Posterior vena cava (tissue), 2 donors: ENCODE data around the gene SGCD. TPM values are rescaled to one million over a fixed set of nuclear protein-coding genes. Genes with fewer than 3 reads are reported as not detected.

Experiments
- DNase-seq: peaks from one replicate; pipeline ENCODE4 v3.0.0-alpha.2; 2020; ENCODE audit warnings: low spot score
- intact Hi-C, 2 donors: fragments of 100-400 bp; cut with DNase I; formaldehyde crosslinking; loops; one replicate each; pipeline versions ENCODE4 v1.14.1 to v1.14.2; 2022 to 2023
- total RNA-seq, 2 donors: library from RNA; stranded (reverse); fragmentation: NEBNext Ultra II Directional; extraction: Animal tissue kit (Norgen Biotek cat#: 25700); gene quantifications; one replicate each; pipeline ENCODE4 v1.2.1, GENCODE V29; 2021
- donor health status: DM: yes; HTN: yes; CAD: no.
- donor health status: DM: yes; HTN: yes; CAD: no.

The SGCD gene
- total RNA-seq, 2 donors from 2014 or later = 31.2 to 56.3 TPM

DNA sequence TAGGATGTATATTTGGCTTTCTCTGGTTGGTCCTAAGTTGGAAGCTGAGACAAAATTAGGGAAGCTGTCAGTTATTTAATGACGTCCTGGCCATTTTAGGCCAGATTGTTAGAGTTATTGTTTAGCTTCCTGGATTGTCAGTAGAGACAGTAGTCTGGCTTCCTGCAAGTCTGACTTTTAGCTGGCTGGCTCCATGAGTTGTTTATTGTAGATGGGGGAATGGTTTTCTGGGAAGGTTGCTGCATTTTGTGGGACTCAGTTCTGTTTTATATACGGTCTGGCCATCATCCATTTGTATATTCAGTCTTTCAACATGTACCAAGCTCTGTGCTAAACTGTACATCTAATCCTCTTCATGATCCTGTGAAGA is 68.3 kb downstream of the SGCD start:
- DNase-seq = no peak
- intact Hi-C loops = no loop called here

GRCh38 chr5:156396063-156396829 is 69.3 kb downstream of the SGCD start:
- intact Hi-C loops = no loop called here
- no peak for DNase-seq

GRCh38 chr5:156396830-156397081 is 69.8 kb downstream of the SGCD start:
- intact Hi-C loops = no loop called here
- DNase-seq = no peak

DNA sequence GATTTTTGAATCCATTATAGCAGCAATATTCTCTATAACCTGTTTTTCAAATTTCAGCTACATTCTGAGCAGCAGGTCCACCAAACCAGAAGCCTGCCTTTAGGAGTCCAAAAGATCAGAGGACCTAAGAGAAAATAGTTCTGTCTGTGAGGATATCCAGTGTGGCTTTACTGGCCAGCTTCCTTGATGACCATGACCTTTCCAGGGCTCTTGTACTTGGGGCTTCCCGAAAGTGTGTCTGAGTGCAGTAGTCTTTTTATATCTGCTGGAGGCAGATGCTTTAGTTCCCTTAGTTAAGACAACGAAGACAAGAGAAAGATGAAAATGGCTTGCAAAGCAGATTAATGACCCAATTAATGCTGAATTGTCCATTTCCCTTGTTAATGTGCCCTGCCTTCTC is 72.4 kb downstream of the SGCD start:
- intact Hi-C loops = no loop called here

GRCh38 chr5:156400231-156400986 is 73.4 kb downstream of the SGCD start:
- intact Hi-C loops = no loop called here
- no peak for DNase-seq

More for the DNA sequence above, 72.4 kb downstream of the SGCD start:
- DNase-seq = no peak

DNA sequence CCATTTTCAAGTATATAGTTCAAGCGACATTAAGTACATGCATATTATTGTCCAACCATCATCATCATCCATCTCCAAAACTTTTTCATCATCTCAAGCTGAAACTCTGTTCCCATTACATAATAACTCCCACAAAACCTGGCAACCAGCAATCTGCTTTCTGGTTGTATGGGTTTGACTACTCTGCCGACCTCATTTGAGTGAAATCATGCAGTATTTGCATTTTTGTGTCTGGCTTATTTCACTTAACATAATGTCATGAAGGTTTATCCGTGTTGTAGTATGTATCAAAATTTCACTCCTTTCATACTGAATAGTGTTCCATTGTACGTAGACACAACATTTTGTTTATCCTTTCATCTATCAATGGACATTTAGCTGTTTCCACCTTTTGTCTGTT is 74.8 kb downstream of the SGCD start:
- intact Hi-C loops = no loop called here
- no peak for DNase-seq

DNA sequence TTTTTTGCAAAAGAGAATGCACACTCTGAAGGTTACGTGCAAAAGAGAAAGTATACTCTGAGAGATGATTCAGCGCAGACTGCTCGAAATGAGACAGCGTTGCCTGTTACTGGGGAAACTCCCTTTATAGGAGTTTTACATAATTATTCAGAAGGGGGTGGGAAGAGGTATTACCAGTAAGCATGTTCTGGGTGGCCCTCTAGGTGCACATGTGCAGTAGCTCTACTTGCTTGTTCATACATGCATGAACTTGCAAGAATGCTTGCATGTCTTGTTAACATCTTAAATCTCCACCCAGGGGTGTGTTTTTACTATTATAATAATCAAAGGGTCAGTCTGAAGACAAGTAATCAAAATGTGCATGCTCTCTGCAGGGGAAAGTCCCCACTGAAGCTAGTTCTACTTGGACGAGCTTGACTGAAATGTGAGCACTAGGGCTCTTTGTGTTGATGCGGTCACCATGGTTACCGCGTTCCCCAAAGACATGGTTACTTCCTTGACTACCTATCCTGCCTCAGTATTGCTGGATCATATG is 75.5 kb downstream of the SGCD start:
- intact Hi-C loops = no loop called here
- no peak for DNase-seq

DNA sequence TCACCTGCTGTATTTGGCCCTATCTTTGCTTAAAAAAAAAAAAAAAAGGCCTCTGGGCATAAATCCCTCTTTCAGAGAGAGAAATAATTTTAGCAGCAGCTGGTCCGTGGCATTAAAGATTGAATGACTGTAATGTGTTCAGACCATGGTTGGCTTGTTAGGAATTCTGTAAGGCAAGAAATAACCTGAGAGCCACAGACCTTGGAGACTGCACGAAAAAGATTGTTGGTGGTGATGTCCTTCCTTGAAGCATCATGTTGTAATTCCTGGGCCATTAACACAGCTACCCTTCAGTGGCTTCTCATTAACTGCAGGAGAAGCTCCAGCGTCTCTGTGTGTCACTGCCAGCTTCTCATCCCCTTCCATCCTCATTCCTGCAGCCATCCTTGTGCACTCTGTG is 79.0 kb downstream of the SGCD start:
- intact Hi-C loops = no loop called here
- no peak for DNase-seq

GRCh38 chr5:156407251-156407650 is 80.3 kb downstream of the SGCD start:
- DNase-seq = no peak
- intact Hi-C loops = no loop called here

DNA sequence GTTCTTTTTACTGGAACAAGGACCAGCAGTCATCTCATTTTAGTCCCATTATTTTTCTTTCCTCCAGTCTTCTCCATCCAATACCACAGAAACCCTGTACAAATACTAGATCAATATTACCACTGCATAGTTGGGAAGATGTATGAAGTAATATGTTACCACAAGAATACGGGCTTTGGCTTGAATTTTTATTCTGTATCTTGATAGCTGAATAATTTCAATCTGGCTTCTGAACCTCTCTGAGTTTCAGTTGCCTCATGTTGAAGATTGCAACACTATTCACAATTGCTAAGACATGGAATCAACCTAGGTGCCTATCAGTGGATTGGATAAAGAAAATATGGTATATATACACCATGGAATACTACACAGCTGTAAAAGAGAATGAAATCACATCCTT is 82.9 kb downstream of the SGCD start:
- no peak for DNase-seq
- intact Hi-C loops = no loop called here

DNA sequence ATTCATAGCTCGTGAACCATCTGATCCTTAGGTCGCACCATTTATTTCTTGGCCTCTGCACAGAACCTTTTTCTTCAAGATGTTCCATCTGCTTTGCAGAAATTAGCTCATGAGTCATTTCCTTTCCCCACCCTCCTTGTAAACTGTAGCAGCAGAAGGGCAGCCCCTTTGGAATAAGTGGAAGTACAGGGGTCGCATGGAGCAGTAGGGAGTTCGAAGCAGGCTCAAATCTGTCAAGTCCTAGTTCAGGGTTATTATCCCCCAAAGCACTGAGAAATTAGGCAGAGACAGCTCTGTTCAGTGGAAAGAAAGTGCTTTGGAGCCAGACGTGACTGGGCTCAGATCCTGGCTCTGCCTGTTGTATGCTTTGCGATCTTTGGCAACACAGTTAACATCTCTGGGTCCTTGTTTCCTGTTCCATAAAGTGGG is 84.2 kb downstream of the SGCD start:
- intact Hi-C loops = no loop called here
- no peak for DNase-seq

DNA sequence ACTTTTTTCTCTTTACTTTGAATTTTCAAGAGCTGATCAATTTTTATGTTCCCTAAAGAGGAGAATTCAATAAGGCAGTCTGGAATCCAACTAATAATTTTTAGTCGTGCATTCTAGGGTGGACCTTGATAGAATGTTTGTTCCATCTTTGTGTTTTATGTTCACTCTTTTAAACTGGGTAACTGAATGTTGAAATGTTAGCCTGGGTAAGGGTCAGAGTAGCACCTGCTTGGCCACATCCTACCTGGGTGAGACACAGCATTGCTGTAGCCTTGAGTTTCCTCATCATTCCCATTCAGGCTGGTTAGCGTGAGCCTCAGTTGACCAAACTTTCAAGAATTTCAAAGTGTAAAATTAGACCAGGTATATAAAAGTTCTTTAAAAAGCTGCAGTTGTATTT is 85.0 kb downstream of the SGCD start:
- no peak for DNase-seq
- intact Hi-C loops = no loop called here

DNA sequence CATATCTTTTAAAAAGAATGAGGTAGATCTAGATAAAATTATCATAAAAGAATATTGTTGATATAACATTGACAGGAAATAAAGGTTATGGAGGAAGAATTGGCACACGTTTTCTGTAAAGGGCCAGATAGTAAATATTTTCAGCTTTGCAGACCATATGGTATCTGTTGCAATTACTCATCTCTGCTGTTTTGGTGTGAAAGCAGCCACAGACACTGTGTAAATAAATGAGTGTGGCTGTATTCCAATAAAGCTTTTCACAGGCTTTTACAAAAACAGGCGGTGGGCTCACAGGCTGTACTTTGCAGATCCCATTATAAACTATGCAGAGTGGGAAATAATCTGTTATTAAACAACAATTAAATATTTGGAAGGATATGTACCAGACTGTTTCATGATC is 87.4 kb downstream of the SGCD start:
- no peak for DNase-seq
- intact Hi-C loops = no loop called here

DNA sequence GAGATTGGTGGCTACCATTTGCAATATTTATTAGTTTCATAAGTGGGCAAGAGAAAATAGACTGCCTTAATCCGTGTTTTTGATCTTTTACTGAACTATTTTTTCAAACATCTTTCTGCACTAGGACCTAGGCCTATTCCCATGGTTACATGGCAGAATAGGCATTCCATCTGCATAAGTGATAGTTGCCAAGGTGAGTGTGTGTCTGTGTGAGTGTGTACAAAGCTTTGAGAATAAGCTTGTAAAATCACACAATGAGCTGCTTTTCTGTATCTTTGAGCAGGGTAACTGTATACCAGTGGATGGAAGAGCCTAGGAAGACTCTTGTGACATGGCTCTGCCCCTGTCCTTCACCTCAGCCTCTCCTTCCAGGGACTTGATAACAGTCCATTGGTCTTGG is 92.7 kb downstream of the SGCD start:
- intact Hi-C loops = no loop called here
- DNase-seq = no peak

GRCh38 chr5:156420665-156421064 is 93.7 kb downstream of the SGCD start:
- intact Hi-C loops = no loop called here
- DNase-seq = no peak

- no peak for DNase-seq
- intact Hi-C loops = no loop called here
Observed at GRCh38 chr5:156421798-156422197, 94.8 kb downstream of the SGCD start.

DNA sequence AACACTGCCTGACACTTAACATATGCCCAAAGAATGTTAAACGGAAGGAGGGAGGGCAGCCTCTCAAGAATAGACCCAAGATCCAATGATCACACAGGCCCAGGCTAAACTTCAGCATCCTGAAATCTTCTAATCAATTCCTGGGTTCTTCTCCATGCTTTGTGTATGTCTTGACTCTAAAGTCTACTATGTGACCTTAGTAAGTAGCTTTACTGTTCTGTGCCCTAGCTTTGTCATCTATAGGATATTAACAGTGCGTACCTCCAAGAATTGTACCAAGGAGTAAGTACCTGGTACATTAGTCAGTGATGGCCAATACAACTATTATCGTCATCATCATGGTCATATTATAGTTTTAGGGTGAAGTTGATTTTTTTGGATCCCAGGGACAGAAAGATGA is 96.6 kb downstream of the SGCD start:
- intact Hi-C loops = no loop called here
- DNase-seq = no peak

DNA sequence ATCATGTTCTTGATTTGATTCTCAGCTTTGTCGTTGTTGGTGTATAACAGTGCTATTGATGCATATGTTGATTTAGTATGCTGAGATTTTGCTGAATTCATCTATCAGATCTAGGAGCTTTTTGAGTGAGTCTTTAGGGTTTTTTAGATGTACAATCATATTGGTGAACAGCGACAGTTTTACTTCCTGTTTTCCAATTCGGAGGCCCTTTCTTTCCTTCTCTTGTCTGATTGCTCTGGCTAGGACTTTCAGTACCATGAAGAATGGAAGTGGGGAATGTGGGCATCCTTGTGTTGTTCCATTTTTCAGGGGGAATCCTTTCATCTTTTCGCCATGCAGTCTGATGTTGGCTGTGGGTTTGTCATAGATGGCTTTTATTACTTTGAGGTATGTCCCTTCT is 100.4 kb downstream of the SGCD start:
- DNase-seq = no peak
- intact Hi-C loops = no loop called here

- intact Hi-C loops = no loop called here
- DNase-seq = no peak
Observed at GRCh38 chr5:156431956-156432829, 105.2 kb downstream of the SGCD start.

GRCh38 chr5:156432830-156433105 is 105.8 kb downstream of the SGCD start:
- no peak for DNase-seq
- intact Hi-C loops = no loop called here
